NCI-H345 (cell line): ENCODE measurements around the gene TENT5D.
"Not testable (repeated sequence)": the region's sequence is repeated elsewhere in the genome, so short reads cannot be mapped to it uniquely, and the experiment has no call there.

Experiments
- DNase-seq: peaks from one replicate; lab custom pipeline; 2025; lab: John Stamatoyannopoulos, UW

Gene TENT5D

DNA sequence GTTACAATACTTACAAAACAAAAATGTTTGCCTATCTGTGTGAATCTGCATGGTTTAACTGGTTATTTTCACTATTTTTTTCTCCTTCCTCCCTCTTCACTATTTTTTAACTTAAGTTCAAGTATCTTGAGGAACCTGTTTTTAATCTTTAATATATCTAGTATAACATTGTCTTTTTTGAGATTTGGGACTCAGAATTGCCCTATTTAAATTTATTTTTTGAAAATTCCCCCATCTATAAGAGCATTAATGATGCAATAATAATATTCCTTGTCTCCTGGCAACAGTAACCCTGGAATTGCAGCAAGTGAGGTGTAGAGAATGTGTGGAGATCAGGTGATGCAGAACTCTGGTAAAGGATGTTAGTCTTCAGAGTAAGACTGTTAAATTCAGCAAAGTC lies at the start of gene TENT5D:
TENT5D (plus strand) TSS at position 301 of the 400 bp plus-strand sequence. CDS start 22,093 bp downstream, outside the sequence.
- no peak for DNase-seq

DNA sequence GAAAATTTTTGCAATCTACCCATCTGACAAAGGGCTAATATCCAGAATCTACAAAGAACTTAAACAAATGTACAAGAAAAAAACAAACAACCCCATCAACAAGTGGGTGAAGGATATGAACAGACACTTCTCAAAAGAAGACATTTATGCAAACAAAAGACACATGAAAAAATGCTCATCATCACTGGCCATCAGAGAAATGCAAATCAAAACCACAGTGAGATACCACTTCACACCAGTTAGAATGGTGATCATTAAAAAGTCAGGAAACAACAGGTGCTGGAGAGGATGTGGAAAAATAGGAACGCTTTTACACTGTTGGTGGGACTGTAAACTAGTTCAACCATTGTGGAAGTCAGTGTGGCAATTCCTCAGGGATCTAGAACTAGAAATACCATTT lies 34.6 kb upstream of the TENT5D start:
- DNase-seq: not testable (repeated sequence)

DNA sequence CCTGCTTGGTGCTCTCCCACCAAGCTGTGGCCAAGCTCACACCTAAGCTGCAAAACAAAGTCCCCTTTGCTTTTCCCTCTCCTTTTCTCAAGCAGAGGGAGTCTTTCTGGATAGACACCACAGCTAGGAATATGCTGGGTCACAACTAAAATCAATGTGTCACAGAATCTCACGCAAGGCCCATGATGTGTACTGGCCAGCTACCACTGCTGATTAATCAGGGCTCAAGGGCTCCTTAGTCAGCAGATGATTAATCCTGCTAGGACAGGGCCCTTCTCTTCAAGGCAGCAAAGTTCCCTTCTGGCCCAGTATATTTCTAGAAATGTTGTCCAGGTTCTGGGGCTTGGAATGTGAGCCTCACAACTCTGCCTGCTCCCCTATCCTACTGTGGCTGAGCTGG lies 32.0 kb upstream of the TENT5D start:
- no peak for DNase-seq

DNA sequence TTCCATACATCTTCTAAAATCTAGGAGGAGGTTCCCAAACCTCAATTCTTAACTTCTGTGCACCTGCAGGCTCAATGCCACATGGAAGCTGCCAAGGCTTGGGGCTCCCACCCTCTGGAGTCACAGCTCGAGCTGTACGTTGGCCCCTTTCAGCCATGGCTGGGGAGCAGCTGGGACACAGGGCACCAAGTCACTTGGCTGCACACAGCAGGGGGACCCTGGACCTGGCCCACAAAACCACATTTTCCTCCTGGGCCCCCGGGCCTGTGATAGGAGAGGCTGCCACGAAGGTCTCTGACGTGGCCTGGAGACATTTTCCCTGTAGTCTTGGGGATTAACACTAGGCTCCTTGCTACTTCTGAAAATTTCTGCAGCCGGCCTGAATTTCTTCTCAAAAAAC lies 8.2 kb upstream of the TENT5D start:
- no peak for DNase-seq

DNA sequence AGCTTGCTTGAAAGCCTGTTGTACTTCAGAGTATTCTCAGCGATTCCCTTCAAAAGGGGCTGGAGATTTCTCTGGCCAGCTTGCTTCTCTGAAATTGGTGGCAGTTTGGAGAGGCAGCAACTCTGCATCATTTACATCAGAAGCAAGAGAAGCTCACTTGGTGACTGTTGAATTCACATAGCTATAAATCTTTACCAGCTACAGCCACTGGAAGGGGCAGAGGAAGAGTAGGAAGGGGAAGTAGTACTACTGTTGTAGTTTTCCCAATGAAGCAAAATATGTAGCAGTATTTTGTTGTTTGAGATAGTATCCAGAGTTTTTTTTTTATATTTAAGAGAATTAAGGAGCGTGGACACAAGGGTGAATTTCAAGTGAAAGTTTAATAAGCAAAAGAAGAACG lies 2.8 kb downstream of the TENT5D start:
- DNase-seq: no peak

DNA sequence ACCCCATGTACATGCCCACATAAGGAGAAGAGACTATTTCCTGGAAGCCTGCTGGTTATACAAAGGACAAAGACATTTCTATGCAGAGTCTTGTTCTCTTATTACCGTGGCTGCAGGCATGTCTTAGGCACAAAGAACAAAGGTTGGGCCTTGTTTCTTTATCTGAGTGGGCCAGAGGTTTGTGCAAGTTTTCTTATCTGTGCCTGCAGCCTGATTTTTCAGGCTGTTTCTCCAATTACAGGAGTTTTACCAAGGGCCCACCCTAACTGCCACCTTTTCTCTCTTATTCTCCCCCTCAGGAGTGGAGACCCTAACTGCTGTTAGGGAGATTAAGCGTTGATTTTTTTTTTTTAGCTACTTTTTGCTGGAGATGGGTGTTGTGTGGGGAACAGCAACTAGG lies 3.5 kb downstream of the TENT5D start:
- no peak for DNase-seq

DNA sequence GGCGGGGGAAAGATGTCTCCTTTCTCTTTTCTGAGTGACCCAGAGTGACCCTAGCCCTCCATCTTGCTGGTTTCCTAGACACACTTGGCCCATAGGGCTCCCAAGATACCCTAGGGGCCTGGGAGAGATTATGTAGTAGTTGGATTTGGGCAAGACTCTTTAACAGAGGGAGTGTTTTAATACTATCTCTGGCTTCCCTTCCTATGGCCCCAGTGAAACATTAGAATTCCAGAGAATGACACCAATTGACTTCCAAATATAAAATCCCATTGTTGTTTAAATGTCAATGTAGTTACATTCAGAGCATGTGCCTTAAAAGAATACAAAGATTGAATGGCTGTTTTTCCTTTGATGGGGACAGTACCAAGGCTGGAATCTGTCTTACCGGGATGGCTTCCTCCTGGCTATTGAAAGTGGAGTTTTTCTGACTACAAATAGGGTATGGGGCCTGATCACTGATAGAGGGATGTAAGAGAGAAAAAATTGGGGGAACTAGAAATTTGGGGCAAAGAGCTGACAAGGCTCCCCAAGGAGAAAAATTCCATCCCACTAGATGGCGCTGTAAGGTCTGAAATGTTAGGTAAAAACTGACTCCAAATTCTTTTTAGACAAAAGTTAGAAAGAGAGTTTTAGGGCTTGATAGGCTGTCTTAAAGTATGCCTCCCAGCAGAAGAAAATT lies 10.7 kb downstream of the TENT5D start:
- DNase-seq: no peak

DNA sequence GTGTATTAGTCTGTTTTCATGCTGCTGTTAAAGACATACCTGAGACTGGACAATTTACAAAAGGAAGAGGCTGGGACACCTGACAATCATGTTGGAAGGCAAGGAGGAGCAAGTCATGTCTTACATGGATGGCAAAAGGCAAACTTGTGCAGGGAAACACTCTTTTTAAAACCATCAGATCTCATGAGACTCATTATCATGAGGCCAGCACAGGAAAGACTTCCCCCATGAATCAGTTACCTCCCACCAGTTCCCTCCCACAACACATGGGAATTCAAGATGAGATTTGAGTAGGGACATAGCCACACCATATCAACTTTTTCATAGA lies 11.2 kb downstream of the TENT5D start:
- no peak for DNase-seq

DNA sequence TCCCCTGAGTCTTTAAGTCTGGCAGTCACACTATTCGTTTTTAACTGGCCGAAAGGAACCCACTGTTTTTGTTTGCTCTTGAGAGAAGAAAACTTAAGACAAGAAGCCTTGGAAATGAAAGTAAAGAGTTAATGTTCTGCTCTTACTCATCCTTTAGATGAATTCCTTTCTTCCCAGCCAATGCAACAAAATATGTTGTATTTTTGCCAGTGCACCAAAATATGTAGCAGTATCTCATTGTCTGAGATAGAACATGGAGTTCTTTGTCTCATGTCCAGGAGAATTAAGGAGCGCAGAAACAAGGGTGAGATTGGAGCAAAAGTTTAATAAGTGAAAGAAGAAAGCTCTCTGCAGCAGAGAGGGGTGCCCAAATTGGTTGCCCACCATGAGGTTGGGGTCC lies 12.2 kb downstream of the TENT5D start:
- no peak for DNase-seq

DNA sequence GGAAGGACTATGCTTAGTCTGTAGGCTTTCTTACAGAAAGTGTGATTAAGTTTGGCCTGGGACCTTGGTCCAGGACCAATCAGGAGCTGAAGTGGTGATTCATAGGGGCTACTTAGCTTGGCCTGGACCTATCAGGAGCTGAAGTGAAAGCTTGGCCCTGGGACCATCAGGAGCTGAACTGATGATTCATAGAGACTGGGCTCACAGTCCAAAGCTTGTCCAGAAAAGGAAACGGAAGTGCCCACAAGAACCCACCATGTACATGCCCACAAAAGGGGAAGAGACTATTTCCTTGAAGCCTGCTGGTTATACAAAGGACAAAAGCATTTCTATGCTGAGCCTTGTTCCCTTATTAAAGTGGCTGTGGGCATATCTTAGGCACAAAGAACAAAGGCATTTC lies 12.6 kb downstream of the TENT5D start:
- no peak for DNase-seq

DNA sequence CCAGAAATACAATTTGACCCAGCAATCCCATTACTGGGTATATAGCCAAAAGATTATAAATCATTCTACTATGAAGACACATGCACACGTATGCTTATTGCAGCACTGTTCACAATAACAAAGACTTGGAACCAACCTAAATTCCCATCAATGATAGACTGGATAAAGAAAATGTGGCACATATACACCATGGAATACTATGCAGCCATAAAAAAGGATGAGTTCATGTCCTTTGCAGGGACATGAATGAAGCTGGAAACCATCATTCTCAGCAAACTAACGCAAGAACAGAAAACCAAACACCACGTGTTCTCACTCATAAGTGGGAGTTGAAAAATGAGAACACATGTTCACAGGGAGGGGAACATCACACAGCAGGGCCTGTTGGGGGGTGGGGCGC lies 47.9 kb downstream of the TENT5D start:
- DNase-seq: not testable (repeated sequence)

DNA sequence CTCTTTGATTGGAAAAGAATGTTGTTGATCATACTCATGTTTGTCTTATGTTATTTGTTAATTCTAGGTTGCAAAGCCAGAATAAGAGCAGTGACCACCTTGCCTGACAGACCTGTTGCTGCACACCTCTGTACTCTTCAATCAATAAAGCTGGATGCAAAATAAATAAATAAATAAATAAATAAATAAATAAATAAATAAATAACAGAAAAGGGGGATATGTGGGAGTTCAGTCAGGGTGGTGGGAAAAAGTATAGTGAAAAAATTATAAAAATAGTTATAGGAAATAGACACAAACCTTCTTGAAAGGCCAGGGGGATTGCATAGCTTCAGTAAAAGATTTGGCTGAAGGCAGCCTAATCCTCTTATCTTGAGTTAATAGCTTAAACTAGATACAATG lies 51.3 kb downstream of the TENT5D start:
- DNase-seq: no peak

DNA sequence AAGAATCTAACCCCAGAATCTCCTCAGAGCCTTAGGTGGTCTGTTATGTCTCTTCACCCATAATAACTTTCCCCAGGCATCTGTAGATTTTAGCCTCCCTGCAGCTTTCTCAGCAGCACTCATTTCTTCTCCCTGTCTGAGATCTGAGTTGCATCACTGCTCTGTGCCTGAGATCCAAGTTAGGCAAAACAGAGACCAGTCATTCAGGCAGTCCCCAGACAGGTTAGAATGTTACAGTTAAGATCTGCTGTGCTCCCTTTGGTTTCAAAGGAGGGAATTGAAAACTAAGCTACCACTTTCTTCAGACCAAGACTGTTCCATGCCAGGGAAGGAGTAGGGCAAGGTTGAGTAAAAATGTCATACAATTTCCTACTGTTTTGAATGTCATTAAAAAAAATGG lies 65.3 kb downstream of the TENT5D start:
- no peak for DNase-seq

DNA sequence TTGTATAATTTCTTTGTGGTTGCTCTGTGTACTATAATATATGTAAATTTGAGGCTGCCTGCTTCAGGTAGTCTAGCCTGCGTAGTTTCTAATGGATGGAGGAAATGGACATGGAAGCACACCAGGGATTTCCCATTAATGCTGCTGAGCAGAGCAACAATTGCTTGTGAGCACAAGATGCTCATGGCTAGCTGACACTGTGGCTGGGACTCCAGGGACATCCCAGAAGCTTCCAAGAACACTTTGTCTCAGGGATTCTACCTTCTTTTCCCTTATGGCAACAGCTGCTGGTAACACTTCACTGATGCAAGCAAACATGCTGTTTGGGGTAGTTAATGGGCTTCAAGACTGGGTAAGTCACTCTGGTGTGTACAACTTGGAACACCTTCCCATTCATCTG lies 66.1 kb downstream of the TENT5D start:
- DNase-seq: no peak

DNA sequence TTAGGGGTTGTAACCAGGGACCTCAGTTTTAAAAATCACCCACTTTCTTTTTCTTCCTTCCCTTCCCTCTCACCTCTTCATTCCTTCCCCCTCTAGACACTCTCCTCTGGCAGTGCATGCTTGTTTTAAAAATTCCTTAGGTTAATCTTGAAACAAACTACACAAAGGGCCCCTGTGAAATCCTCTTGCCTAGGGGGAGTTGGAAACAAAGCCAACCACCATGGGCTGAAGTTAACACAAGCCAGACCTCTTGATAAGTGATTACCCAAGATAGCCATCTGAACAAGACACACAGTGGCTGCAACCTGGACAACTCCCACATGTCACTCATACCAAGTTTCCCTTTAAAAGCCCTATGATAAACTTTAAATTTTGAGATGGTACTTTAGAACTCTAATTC lies 68.9 kb downstream of the TENT5D start:
- DNase-seq: no peak
